Measurements from ENCODE around the gene CIART.

DNA sequence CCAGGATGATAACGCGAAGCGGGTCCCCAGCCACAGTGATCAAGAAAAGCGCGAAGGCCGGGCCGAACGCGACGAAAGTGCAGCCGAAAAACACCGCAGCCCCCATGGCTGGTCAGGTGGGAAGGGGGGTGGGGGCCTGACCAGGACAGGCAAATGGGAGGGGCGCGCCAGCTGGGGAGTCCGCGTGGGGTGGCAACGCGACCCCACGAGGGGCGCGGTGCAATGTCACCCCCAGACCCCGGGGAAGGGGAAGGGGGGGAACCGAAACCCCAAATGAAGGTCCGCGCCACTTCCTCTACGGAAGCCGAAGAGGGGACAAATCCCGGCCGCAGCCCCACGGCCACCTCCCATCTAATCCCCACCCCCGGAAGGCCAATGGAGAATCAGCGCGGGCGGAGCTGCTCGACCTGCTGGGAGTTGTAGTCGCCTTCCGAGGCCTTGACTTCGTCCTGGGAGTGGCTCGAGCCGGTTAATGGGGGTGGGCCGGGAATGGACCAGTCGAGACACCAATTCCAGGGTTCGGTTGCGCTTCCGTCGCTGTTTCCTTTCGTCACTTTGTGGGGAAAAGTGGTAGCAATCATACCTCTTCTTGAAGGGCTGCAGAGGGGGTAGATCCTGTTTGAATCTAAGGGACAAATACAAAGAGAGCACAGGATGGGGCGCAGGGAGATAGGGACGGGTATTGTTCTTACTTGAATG, 13.5 kb upstream of the CIART start, which contains the start of gene APH1A:
- TF ChIP-seq ZNF274 (IDR thresholded peaks at IDR 0.05; ENCODE audit: low read depth, low read length) (no peak), YY1 (IDR thresholded peaks at IDR 0.05; ENCODE audit: insufficient read depth, insufficient read length) (peak; percentile 27)
